Body of pancreas (tissue), 4 donors: ENCODE results near the gene SMIM41.

Experiments
- POLR2A ChIP-seq, 3 donors: fragments of 450-650 bp; IDR thresholded peaks; one replicate each; pipeline ENCODE4 v1.6.1; 2016; ENCODE audit warnings: antibody characterized with exemption in 3 of 3, mild to moderate bottlenecking in 2 of 3
- TF ChIP-seq, protein P1 (sequence below), 7 experiments: fragments of 450-650 bp in 4 of 7; fragments of 200-600 bp in 3 of 7; sonication (generic) in 3 of 7; IDR thresholded peaks; one replicate each; pipeline ENCODE4 v1.5.1; 2016 to 2019; ENCODE audit warnings: antibody characterized with exemption in 7 of 7

DNA sequence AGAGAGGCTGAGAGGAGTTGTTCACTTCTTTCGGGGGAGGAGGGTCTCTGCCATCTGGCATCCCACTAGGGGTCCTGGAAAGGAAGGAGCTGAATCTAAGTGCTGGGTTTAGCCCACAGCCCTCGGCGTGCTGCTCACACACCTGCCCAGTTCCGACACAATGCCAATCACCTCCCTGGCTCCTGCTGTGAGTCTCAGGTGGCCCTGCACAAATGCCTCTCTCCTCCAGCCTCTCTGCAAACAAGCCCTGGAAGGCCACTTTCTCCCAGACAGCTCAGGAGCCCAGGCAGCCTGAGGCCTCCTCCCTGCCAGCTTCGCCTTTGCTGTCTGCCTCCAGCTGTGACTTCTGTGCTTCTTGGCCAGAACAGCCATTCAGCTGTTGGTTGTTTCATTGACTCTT, 51.2 kb downstream of the SMIM41 start:
- TF ChIP-seq, protein P1, sequence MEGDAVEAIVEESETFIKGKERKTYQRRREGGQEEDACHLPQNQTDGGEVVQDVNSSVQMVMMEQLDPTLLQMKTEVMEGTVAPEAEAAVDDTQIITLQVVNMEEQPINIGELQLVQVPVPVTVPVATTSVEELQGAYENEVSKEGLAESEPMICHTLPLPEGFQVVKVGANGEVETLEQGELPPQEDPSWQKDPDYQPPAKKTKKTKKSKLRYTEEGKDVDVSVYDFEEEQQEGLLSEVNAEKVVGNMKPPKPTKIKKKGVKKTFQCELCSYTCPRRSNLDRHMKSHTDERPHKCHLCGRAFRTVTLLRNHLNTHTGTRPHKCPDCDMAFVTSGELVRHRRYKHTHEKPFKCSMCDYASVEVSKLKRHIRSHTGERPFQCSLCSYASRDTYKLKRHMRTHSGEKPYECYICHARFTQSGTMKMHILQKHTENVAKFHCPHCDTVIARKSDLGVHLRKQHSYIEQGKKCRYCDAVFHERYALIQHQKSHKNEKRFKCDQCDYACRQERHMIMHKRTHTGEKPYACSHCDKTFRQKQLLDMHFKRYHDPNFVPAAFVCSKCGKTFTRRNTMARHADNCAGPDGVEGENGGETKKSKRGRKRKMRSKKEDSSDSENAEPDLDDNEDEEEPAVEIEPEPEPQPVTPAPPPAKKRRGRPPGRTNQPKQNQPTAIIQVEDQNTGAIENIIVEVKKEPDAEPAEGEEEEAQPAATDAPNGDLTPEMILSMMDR (IDR thresholded peaks at IDR 0.05), result no peak
- TF ChIP-seq POLR2A (IDR thresholded peaks at IDR 0.05), result no peak
